ENCODE results near the gene SPG21. TPM values are rescaled to one million over a fixed set of nuclear protein-coding genes. Genes with fewer than 3 reads are reported as not detected.

SPG21 gene
- total and polyA plus RNA-seq, 2 donors (not counting 1 experiment from before 2014, with no cell fraction given), result 43.7 to 94.4 TPM

GRCh38 chr15:64921711-64922110, 68.0 kb downstream of the SPG21 start:
- H3K4me2 ChIP-seq (replicated peaks; ENCODE audit: low read depth, low read length, poor library complexity, severe bottlenecking), result no peak overlapping the region

GRCh38 chr15:64919721-64920120, 70.0 kb downstream of the SPG21 start:
- no peak overlapping the region for H3K4me3 Mint-ChIP-seq
- no peaks in the 10 kb centered on the region for H3K27me3 Mint-ChIP-seq
- H3K4me3 ChIP-seq (ENCODE audit: control extremely low read depth in 1 of 5, extremely low read depth in 1 of 5, insufficient read depth in 1 of 5, low read depth in 2 of 5, low read length in 4 of 5), result no peak overlapping the region
- no peaks in the 10 kb centered on the region for H3K4me1 ChIP-seq (ENCODE audit: control insufficient read depth in 2 of 2, insufficient read depth in 2 of 2, low read length in 2 of 2)
- peaks cover 0 to 4% (median 0%) of the 10 kb centered on the region in 3 donors for H3K9me3 ChIP-seq (ENCODE audit: control extremely low read depth in 1 of 3, control insufficient read depth in 2 of 3, insufficient read depth in 1 of 3, low read length in 2 of 3)
- ATAC-seq (ENCODE audit: low read depth), result no peak
- no peaks in the 10 kb centered on the region for H3K9me3 Mint-ChIP-seq (ENCODE audit: insufficient read depth)
- no peak overlapping the region for H3K27ac ChIP-seq (ENCODE audit: low read length in 2 of 2)
- H4K20me1 ChIP-seq (ENCODE audit: control insufficient read depth, insufficient read depth, low read length, poor library complexity, severe bottlenecking), result no peaks in the 10 kb centered on the region
- H3K79me2 ChIP-seq (ENCODE audit: control insufficient read depth, insufficient read depth, low read length), result no peaks in the 10 kb centered on the region
- POLR2A ChIA-PET, result no interaction called here
- TF ChIP-seq CTCF (IDR thresholded peaks at IDR 0.05) (no peak), EZH2 (IDR thresholded peaks at IDR 0.05; ENCODE audit: borderline replicate concordance, insufficient read depth, low read depth, low read length, poor library complexity, severe bottlenecking) (no peak)
- intact Hi-C loops (cut with micrococcal nuclease), result no loop called here
- H3K36me3 ChIP-seq (replicated peaks in 1 of 2; ENCODE audit: control extremely low read depth in 1 of 2, control insufficient read depth in 1 of 2, extremely low read depth in 1 of 2, insufficient read depth in 2 of 2, low read length in 1 of 2), result no peaks in the 10 kb centered on the region
- no peak overlapping the region for H2AFZ ChIP-seq (ENCODE audit: insufficient read depth, low read depth, low read length, poor library complexity, severe bottlenecking)
- H3K9ac ChIP-seq (ENCODE audit: low read length), result no peak overlapping the region
- H3K27ac Mint-ChIP-seq, result no peak overlapping the region
- no peaks in the 10 kb centered on the region for H3K4me1 Mint-ChIP-seq
- CTCF ChIA-PET, result interaction anchor here (1.0 to 1.8 kb wide), 2 partner anchors 89 to 189 kb away, joined by 3 to 7 read pairs; no protein-coding TSS in a partner anchor
- 93% methylated on average over 4 of the region's 4 CpGs for WGBS (ENCODE audit: insufficient coverage)
- H3K27me3 ChIP-seq (replicated peaks in 1 of 4; ENCODE audit: control extremely low read depth in 1 of 4, control insufficient read depth in 3 of 4, insufficient read depth in 4 of 4, low read length in 3 of 4), result no peaks in the 10 kb centered on the region
- no peak for DNase-seq
- H3K4me2 ChIP-seq (replicated peaks; ENCODE audit: low read depth, low read length, poor library complexity, severe bottlenecking), result no peak overlapping the region

More at GRCh38 chr15:64921711-64922110, 68.0 kb downstream of the SPG21 start:
- Histone ChIP-seq H4K20me1 (ENCODE audit: control insufficient read depth, insufficient read depth, low read length, poor library complexity, severe bottlenecking) (no peaks in the 10 kb centered on the region), H3K9me3 (ENCODE audit: control extremely low read depth in 1 of 3, control insufficient read depth in 2 of 3, insufficient read depth in 1 of 3, low read length in 2 of 3) (peaks cover 0 to 4% (median 0%) of the 10 kb centered on the region in 3 donors), H2AFZ (ENCODE audit: insufficient read depth, low read depth, low read length, poor library complexity, severe bottlenecking) (no peak overlapping the region), H3K27me3 (replicated peaks in 1 of 4; ENCODE audit: control extremely low read depth in 1 of 4, control insufficient read depth in 3 of 4, insufficient read depth in 4 of 4, low read length in 3 of 4) (no peaks in the 10 kb centered on the region), H3K4me3 (ENCODE audit: control extremely low read depth in 1 of 5, extremely low read depth in 1 of 5, insufficient read depth in 1 of 5, low read depth in 2 of 5, low read length in 4 of 5) (no peak overlapping the region), H3K27ac (ENCODE audit: low read length in 2 of 2) (no peak overlapping the region), H3K4me1 (ENCODE audit: control insufficient read depth in 2 of 2, insufficient read depth in 2 of 2, low read length in 2 of 2) (no peaks in the 10 kb centered on the region), H3K9ac (ENCODE audit: low read length) (no peak overlapping the region), H3K79me2 (ENCODE audit: control insufficient read depth, insufficient read depth, low read length) (no peaks in the 10 kb centered on the region), H3K36me3 (replicated peaks in 1 of 2; ENCODE audit: control extremely low read depth in 1 of 2, control insufficient read depth in 1 of 2, extremely low read depth in 1 of 2, insufficient read depth in 2 of 2, low read length in 1 of 2) (no peaks in the 10 kb centered on the region)
- intact Hi-C loops (cut with micrococcal nuclease), result no loop called here
- Mint-ChIP-seq H3K4me1 (peaks cover 3% of the 10 kb centered on the region), H3K4me3 (no peak overlapping the region), H3K27ac (no peak overlapping the region), H3K9me3 (ENCODE audit: insufficient read depth) (no peaks in the 10 kb centered on the region), H3K27me3 (no peaks in the 10 kb centered on the region)
- TF ChIP-seq CTCF (IDR thresholded peaks at IDR 0.05) (no peak), EZH2 (IDR thresholded peaks at IDR 0.05; ENCODE audit: borderline replicate concordance, insufficient read depth, low read depth, low read length, poor library complexity, severe bottlenecking) (no peak)
- no peak for ATAC-seq (ENCODE audit: low read depth)
- 92% methylated on average over 4 of the region's 6 CpGs for WGBS (ENCODE audit: insufficient coverage)
- DNase-seq, result no peak
- ChIA-PET CTCF (interaction anchor here (1.3 to 1.8 kb wide), 2 partner anchors 113 to 191 kb away, joined by 3 to 7 read pairs; no protein-coding TSS in a partner anchor), POLR2A (no interaction called here)

All from B cell (primary cell).